Measurements from ENCODE around the gene ABCF3.

Gene ABCF3

DNA sequence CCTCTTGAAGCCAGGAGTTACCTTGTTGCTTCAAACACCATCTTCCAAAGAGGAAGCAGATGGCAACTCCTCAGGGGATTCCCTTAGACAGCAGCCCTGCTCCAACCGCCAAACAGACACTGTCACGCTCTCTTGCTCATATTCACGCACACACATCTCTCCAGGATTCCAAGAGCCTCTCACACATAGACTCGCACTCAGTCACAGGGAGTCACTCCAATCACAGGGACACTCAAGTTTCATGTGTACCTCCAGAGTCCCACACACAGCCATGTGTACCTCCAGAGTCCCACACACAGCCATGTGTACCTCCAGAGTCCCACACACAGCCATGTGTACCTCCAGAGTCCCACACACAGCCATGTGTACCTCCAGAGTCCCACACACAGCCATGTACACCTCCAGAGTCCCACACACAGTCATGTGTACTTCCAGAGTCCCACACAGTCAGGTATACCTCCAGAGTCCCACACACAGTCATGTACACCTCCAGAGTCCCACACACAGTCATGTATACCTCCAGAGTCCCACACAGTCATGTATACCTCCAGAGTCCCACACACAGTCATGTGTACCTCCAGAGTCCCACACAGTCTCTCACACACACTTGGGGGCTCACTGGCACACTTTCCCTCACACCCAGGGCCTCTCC lies 49.5 kb downstream of the ABCF3 start:
- Histone ChIP-seq H3K14ac (ENCODE audit: low read length) (no peak overlapping the region), H3K9me3 (replicated peaks in 1 of 2; ENCODE audit: control insufficient read depth in 2 of 2, insufficient read depth in 1 of 2, low read depth in 1 of 2, low read length in 2 of 2) (peaks cover 0 to 2% of the 10 kb centered on the region in 2 donors), H3K4me3 (ENCODE audit: low read length in 2 of 2) (no peak overlapping the region), H2AFZ (ENCODE audit: low read length) (no peak overlapping the region), H3K27ac (replicated peaks; ENCODE audit: low read length) (no peak overlapping the region), H2BK120ac (ENCODE audit: low read depth, low read length) (no peak overlapping the region), H3K9ac (ENCODE audit: low read depth, low read length, poor library complexity) (no peak overlapping the region), H4K91ac (ENCODE audit: low read depth, low read length, poor library complexity) (no peak overlapping the region), H3K36me3 (replicated peaks in 1 of 2; ENCODE audit: control insufficient read depth in 2 of 2, insufficient read depth in 2 of 2, low read length in 2 of 2) (no peaks in the 10 kb centered on the region), H2BK5ac (ENCODE audit: low read length) (no peak overlapping the region), H3K23ac (ENCODE audit: low read depth, low read length, poor library complexity) (no peak overlapping the region), H4K8ac (ENCODE audit: low read depth, low read length) (no peak overlapping the region), H2AK5ac (ENCODE audit: low read depth, low read length) (no peak overlapping the region), H3K27me3 (ENCODE audit: control insufficient read depth in 3 of 3, insufficient read depth in 3 of 3, low read depth in 1 of 3, low read length in 3 of 3) (peaks cover 11 to 78% (median 26%) of the 10 kb centered on the region in 3 experiments), H3K4ac (ENCODE audit: low read length) (no peak overlapping the region), H3K79me1 (ENCODE audit: low read depth, low read length) (peaks cover 5% of the 10 kb centered on the region), H3K4me2 (ENCODE audit: insufficient read depth, low read length, poor library complexity, severe bottlenecking) (no peak overlapping the region), H3K18ac (ENCODE audit: low read length) (no peak overlapping the region), H2BK12ac (ENCODE audit: low read length) (no peak overlapping the region), H3K4me1 (ENCODE audit: control insufficient read depth in 2 of 2, insufficient read depth in 1 of 2, low read depth in 1 of 2, low read length in 2 of 2) (peaks cover 0 to 1% of the 10 kb centered on the region in 2 donors), H2BK15ac (ENCODE audit: low read length) (no peak overlapping the region)
- WGBS, 2 donors (ENCODE audit: extremely low coverage in 2 of 2, insufficient read length in 2 of 2, insufficient replicate concordance in 1 of 2): no CpG with 5 or more reads among the region's 4 CpGs
- no peak for DNase-seq (ENCODE audit: low spot score)

DNA sequence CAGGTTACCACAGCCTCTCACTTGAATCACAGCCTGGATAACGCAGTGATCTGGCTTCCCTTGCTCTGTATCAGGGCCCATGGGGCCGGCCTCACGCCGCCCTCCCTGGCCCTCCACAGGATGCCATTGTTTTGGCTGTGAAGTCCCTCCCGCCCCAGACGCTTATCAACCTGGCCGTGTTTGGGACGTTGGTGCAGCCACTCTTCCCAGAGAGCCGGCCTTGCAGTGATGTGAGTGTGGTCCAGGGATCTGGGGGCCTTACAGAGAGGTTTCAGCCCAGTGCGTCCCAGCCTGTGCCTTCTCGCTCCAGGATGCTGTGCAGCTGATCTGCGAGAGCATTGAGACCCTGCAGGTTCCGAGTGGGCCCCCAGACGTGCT lies 50.0 kb downstream of the ABCF3 start:
- no peaks in the 10 kb centered on the region for H3K36me3 ChIP-seq (replicated peaks in 1 of 2; ENCODE audit: control insufficient read depth in 2 of 2, insufficient read depth in 2 of 2, low read length in 2 of 2)
- H2AFZ ChIP-seq (ENCODE audit: low read length): no peak overlapping the region
- no peak overlapping the region for H4K8ac ChIP-seq (ENCODE audit: low read depth, low read length)
- H2AK5ac ChIP-seq (ENCODE audit: low read depth, low read length): no peak overlapping the region
- peaks cover 6 to 73% (median 21%) of the 10 kb centered on the region in 3 experiments for H3K27me3 ChIP-seq (ENCODE audit: control insufficient read depth in 3 of 3, insufficient read depth in 3 of 3, low read depth in 1 of 3, low read length in 3 of 3)
- no peak overlapping the region for H2BK5ac ChIP-seq (ENCODE audit: low read length)
- H2BK12ac ChIP-seq (ENCODE audit: low read length): no peak overlapping the region
- no peak overlapping the region for H2BK120ac ChIP-seq (ENCODE audit: low read depth, low read length)
- no peak overlapping the region for H3K4me2 ChIP-seq (ENCODE audit: insufficient read depth, low read length, poor library complexity, severe bottlenecking)
- no peak overlapping the region for H4K91ac ChIP-seq (ENCODE audit: low read depth, low read length, poor library complexity)
- no peak overlapping the region for H3K4me3 ChIP-seq (ENCODE audit: low read length in 2 of 2)
- DNase-seq (ENCODE audit: low spot score): no peak
- no peak overlapping the region for H2BK15ac ChIP-seq (ENCODE audit: low read length)
- no peak overlapping the region for H3K18ac ChIP-seq (ENCODE audit: low read length)
- H3K27ac ChIP-seq (replicated peaks; ENCODE audit: low read length): no peak overlapping the region
- H3K79me1 ChIP-seq (ENCODE audit: low read depth, low read length): peaks cover 5% of the 10 kb centered on the region
- no peak overlapping the region for H3K9ac ChIP-seq (ENCODE audit: low read depth, low read length, poor library complexity)
- H3K4ac ChIP-seq (ENCODE audit: low read length): no peak overlapping the region
- H3K23ac ChIP-seq (ENCODE audit: low read depth, low read length, poor library complexity): no peak overlapping the region
- H3K4me1 ChIP-seq (ENCODE audit: control insufficient read depth in 2 of 2, insufficient read depth in 1 of 2, low read depth in 1 of 2, low read length in 2 of 2): peaks cover 0 to 1% of the 10 kb centered on the region in 2 donors
- no CpG with 5 or more reads among the region's 14 CpGs for WGBS, 2 donors (ENCODE audit: extremely low coverage in 2 of 2, insufficient read length in 2 of 2, insufficient replicate concordance in 1 of 2)
- no peak overlapping the region for H3K14ac ChIP-seq (ENCODE audit: low read length)
- H3K9me3 ChIP-seq (replicated peaks in 1 of 2; ENCODE audit: control insufficient read depth in 2 of 2, insufficient read depth in 1 of 2, low read depth in 1 of 2, low read length in 2 of 2): peaks cover 0 to 2% of the 10 kb centered on the region in 2 donors

DNA sequence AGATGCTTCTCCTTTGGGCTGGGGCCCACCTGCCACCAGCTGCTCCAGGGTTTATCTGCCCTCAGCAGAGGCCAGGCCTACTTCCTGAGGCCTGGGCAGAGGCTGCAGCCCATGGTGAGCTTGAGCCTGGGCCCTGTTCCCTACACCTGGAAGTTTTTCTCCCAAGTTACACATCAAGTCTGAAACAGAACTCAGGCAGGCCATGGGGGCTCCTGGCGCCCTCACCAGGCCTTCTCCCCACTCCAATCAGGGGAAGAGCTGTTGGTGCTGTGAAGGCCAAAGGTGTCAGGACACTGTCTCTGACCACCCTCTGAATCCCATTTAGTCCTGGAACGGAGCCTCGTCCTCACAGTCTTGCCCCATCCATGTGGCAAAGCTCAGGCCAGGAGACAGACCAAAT lies 50.6 kb downstream of the ABCF3 start:
- Histone ChIP-seq H3K14ac (ENCODE audit: low read length) (no peak overlapping the region), H3K4me3 (ENCODE audit: low read length in 2 of 2) (no peak overlapping the region), H3K79me1 (ENCODE audit: low read depth, low read length) (peaks cover 5% of the 10 kb centered on the region), H4K8ac (ENCODE audit: low read depth, low read length) (no peak overlapping the region), H3K36me3 (replicated peaks in 1 of 2; ENCODE audit: control insufficient read depth in 2 of 2, insufficient read depth in 2 of 2, low read length in 2 of 2) (peaks cover 0 to under 1% of the 10 kb centered on the region in 2 donors), H3K4me1 (ENCODE audit: control insufficient read depth in 2 of 2, insufficient read depth in 1 of 2, low read depth in 1 of 2, low read length in 2 of 2) (peaks cover 0 to 1% of the 10 kb centered on the region in 2 donors), H2BK5ac (ENCODE audit: low read length) (no peak overlapping the region), H2AFZ (ENCODE audit: low read length) (no peak overlapping the region), H3K18ac (ENCODE audit: low read length) (no peak overlapping the region), H3K27ac (replicated peaks; ENCODE audit: low read length) (no peak overlapping the region), H2BK15ac (ENCODE audit: low read length) (no peak overlapping the region), H2BK120ac (ENCODE audit: low read depth, low read length) (no peak overlapping the region), H3K4ac (ENCODE audit: low read length) (no peak overlapping the region), H3K9me3 (replicated peaks in 1 of 2; ENCODE audit: control insufficient read depth in 2 of 2, insufficient read depth in 1 of 2, low read depth in 1 of 2, low read length in 2 of 2) (no peaks in the 10 kb centered on the region), H3K9ac (ENCODE audit: low read depth, low read length, poor library complexity) (no peak overlapping the region), H2BK12ac (ENCODE audit: low read length) (no peak overlapping the region), H3K27me3 (ENCODE audit: control insufficient read depth in 3 of 3, insufficient read depth in 3 of 3, low read depth in 1 of 3, low read length in 3 of 3) (peaks cover 2 to 67% (median 15%) of the 10 kb centered on the region in 3 experiments), H2AK5ac (ENCODE audit: low read depth, low read length) (no peak overlapping the region), H4K91ac (ENCODE audit: low read depth, low read length, poor library complexity) (no peak overlapping the region), H3K4me2 (ENCODE audit: insufficient read depth, low read length, poor library complexity, severe bottlenecking) (no peak overlapping the region), H3K23ac (ENCODE audit: low read depth, low read length, poor library complexity) (peak overlapping the region; percentile 57)
- no CpG with 5 or more reads among the region's 3 CpGs for WGBS, 2 donors (ENCODE audit: extremely low coverage in 2 of 2, insufficient read length in 2 of 2, insufficient replicate concordance in 1 of 2)
- DNase-seq (ENCODE audit: low spot score): no peak

DNA sequence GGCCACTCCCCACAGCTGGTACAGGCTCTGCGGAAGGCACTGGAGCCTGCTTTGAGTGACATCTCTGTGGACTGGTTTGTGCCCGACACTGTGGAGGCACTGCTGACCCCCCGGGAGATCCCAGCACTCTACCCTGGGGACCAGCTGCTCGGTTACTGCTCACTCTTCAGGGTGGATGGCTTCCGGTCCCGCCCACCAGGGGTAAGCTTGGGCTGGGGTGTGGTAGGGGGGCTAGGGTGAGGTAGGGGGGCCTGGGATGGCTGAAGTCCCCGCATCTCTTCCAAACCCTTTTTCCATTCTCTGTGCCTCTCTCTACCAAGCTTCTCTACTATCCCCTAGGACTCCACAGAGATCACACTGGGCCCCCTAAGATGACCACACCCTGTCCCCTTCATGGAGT lies 51.2 kb downstream of the ABCF3 start:
- H3K27me3 ChIP-seq (ENCODE audit: control insufficient read depth in 3 of 3, insufficient read depth in 3 of 3, low read depth in 1 of 3, low read length in 3 of 3): peaks cover 2 to 61% (median 9%) of the 10 kb centered on the region in 3 experiments
- H3K36me3 ChIP-seq (replicated peaks in 1 of 2; ENCODE audit: control insufficient read depth in 2 of 2, insufficient read depth in 2 of 2, low read length in 2 of 2): peaks cover 2 to 6% of the 10 kb centered on the region in 2 donors
- no peak overlapping the region for H3K4me3 ChIP-seq (ENCODE audit: low read length in 2 of 2)
- no peak overlapping the region for H3K27ac ChIP-seq (replicated peaks; ENCODE audit: low read length)
- no peak overlapping the region for H4K8ac ChIP-seq (ENCODE audit: low read depth, low read length)
- no peak overlapping the region for H2BK15ac ChIP-seq (ENCODE audit: low read length)
- H2BK5ac ChIP-seq (ENCODE audit: low read length): no peak overlapping the region
- WGBS, 2 donors (ENCODE audit: extremely low coverage in 2 of 2, insufficient read length in 2 of 2, insufficient replicate concordance in 1 of 2): no CpG with 5 or more reads among the region's 7 CpGs
- no peak overlapping the region for H3K4ac ChIP-seq (ENCODE audit: low read length)
- no peak for DNase-seq (ENCODE audit: low spot score)
- no peaks in the 10 kb centered on the region for H3K9me3 ChIP-seq (replicated peaks in 1 of 2; ENCODE audit: control insufficient read depth in 2 of 2, insufficient read depth in 1 of 2, low read depth in 1 of 2, low read length in 2 of 2)
- no peak overlapping the region for H2BK12ac ChIP-seq (ENCODE audit: low read length)
- H3K9ac ChIP-seq (ENCODE audit: low read depth, low read length, poor library complexity): peak overlapping the region; percentile 30
- no peak overlapping the region for H3K18ac ChIP-seq (ENCODE audit: low read length)
- no peak overlapping the region for H2BK120ac ChIP-seq (ENCODE audit: low read depth, low read length)
- no peak overlapping the region for H4K91ac ChIP-seq (ENCODE audit: low read depth, low read length, poor library complexity)
- no peak overlapping the region for H2AFZ ChIP-seq (ENCODE audit: low read length)
- H3K14ac ChIP-seq (ENCODE audit: low read length): no peak overlapping the region
- H3K79me1 ChIP-seq (ENCODE audit: low read depth, low read length): peaks cover 5% of the 10 kb centered on the region
- no peak overlapping the region for H2AK5ac ChIP-seq (ENCODE audit: low read depth, low read length)
- H3K23ac ChIP-seq (ENCODE audit: low read depth, low read length, poor library complexity): peak overlapping the region; percentile 57
- H3K4me1 ChIP-seq (ENCODE audit: control insufficient read depth in 2 of 2, insufficient read depth in 1 of 2, low read depth in 1 of 2, low read length in 2 of 2): peaks cover 0 to 1% of the 10 kb centered on the region in 2 donors
- no peak overlapping the region for H3K4me2 ChIP-seq (ENCODE audit: insufficient read depth, low read length, poor library complexity, severe bottlenecking)

Data from neuronal stem cell (in vitro differentiated cells).